Amniotic stem cell (primary cell): Measurements from ENCODE around the gene CAMKMT.

ENCODE experiments used
- DNase-seq: peaks from one replicate; lab custom pipeline; 2025; lab: John Stamatoyannopoulos, UW

Gene CAMKMT

GRCh38 chr2:44444881-44445280, 83.1 kb downstream of the CAMKMT start:
- DNase-seq: no peak

- DNase-seq: no peak
These were observed 87.2 kb downstream of the CAMKMT start for GRCh38 chr2:44448860-44449527.

- DNase-seq: no peak
These were observed 88.3 kb downstream of the CAMKMT start for GRCh38 chr2:44450082-44450481.

- DNase-seq: no peak
These were observed 89.1 kb downstream of the CAMKMT start for GRCh38 chr2:44450806-44451205.

- no peak for DNase-seq
These were observed 90.4 kb downstream of the CAMKMT start for GRCh38 chr2:44452069-44452583.

- DNase-seq: no peak
These were observed 91.5 kb downstream of the CAMKMT start for GRCh38 chr2:44453259-44453658.

- DNase-seq: no peak
These were observed 94.1 kb downstream of the CAMKMT start for GRCh38 chr2:44455877-44456276.

- DNase-seq: no peak
These were observed 95.2 kb downstream of the CAMKMT start for GRCh38 chr2:44456946-44457345.

- DNase-seq: no peak
These were observed 98.0 kb downstream of the CAMKMT start for GRCh38 chr2:44459739-44460138.

- DNase-seq: no peak
These were observed 101.4 kb downstream of the CAMKMT start for GRCh38 chr2:44462934-44463849.

GRCh38 chr2:44464437-44464836, 102.7 kb downstream of the CAMKMT start:
- DNase-seq: no peak

- DNase-seq: no peak
These were observed 108.4 kb downstream of the CAMKMT start for GRCh38 chr2:44470151-44470550.

GRCh38 chr2:44477657-44478414, 116.1 kb downstream of the CAMKMT start:
- no peak for DNase-seq

GRCh38 chr2:44479127-44479887, 117.6 kb downstream of the CAMKMT start:
- DNase-seq: peak; percentile 72

GRCh38 chr2:44480068-44480467, 118.3 kb downstream of the CAMKMT start:
- DNase-seq: no peak

- DNase-seq: no peak
These were observed 125.3 kb downstream of the CAMKMT start for GRCh38 chr2:44487052-44487451.

- no peak for DNase-seq
These were observed 129.0 kb downstream of the CAMKMT start for GRCh38 chr2:44490726-44491125.

- DNase-seq: no peak
These were observed 132.3 kb downstream of the CAMKMT start for GRCh38 chr2:44494006-44494405.

- DNase-seq: no peak
These were observed 133.3 kb downstream of the CAMKMT start for GRCh38 chr2:44495035-44495434.

GRCh38 chr2:44495544-44495943, 133.8 kb downstream of the CAMKMT start:
- no peak for DNase-seq

- DNase-seq: no peak
These were observed 134.4 kb downstream of the CAMKMT start for GRCh38 chr2:44496130-44496529.

GRCh38 chr2:44498551-44498950, 136.8 kb downstream of the CAMKMT start:
- DNase-seq: no peak
